Adrenal gland (tissue), 12 donors: ENCODE data around the gene AQP1. TPM values are rescaled to one million over a fixed set of nuclear protein-coding genes. Genes with fewer than 3 reads are reported as not detected.
A peak's percentile ranks its signal among the peaks of the same experiment; 100 is the strongest.

Experiments
- DNase-seq, 7 donors: peaks; one replicate each; pipeline ENCODE4 v3.0.0-alpha.2; 2019 to 2020
- H3K27ac ChIP-seq, 5 donors: fragments of 200-600 bp; sonication (generic) in 4 of 5; 1 replicate in 3 of 5; 2 replicates in 2 of 5; pipeline versions ENCODE4 v1.5.1 to v1.8.0; 2016 to 2020; ENCODE audit warnings: mild to moderate bottlenecking in 1 of 5
- H3K27me3 ChIP-seq: fragments of 200-600 bp; 2 replicates; pipeline ENCODE4 v1.8.0; 2021
- H3K36me3 ChIP-seq, 2 donors: fragments of 200-600 bp; replicated peaks in 1 of 2; 1 replicate in 1 of 2; 2 replicates in 1 of 2; pipeline versions ENCODE4 v1.5.1 to v1.8.0; 2018 to 2022
- H3K4me1 ChIP-seq, 2 donors: fragments of 200-600 bp; replicated peaks in 1 of 2; 1 replicate in 1 of 2; 2 replicates in 1 of 2; pipeline versions ENCODE4 v1.5.1 to v1.8.0; 2018 to 2021
- H3K4me3 ChIP-seq, 4 donors: fragments of 200-600 bp; sonication (generic) in 3 of 4; one replicate each; pipeline ENCODE4 v1.5.1; 2016 to 2018
- H3K9me3 ChIP-seq, 3 donors: fragments of 200-600 bp; sonication (generic) in 1 of 3; replicated peaks in 1 of 3; 1 replicate in 2 of 3; 2 replicates in 1 of 3; pipeline versions ENCODE4 v1.5.1 to v1.8.0; 2016 to 2021
- POLR2A ChIP-seq, 2 donors: fragments of 450-650 bp; IDR thresholded peaks; one replicate each; pipeline ENCODE4 v1.6.1; 2017; ENCODE audit warnings: antibody characterized with exemption in 2 of 2, mild to moderate bottlenecking in 2 of 2, moderate library complexity in 1 of 2
- WGBS, 4 donors: extraction: QIAGEN DNeasy Blood & Tissue Kit in 2 of 4; methylation state at CpG; one replicate each; pipeline versions ENCODE4 v1.1.5 to v1.1.7; 2013 to 2017; 5-methylcytosine and 5-hydroxymethylcytosine counted together
- intact Hi-C, 2 donors: fragments of 100-400 bp; cut with DNase I; formaldehyde crosslinking; loops; one replicate each; pipeline versions ENCODE4 v1.14.1 to v1.15.0; 2022 to 2023
- polyA plus RNA-seq, 3 donors: library from polyadenylated mRNA; stranded (reverse); fragments of 200-250 nt in 2 of 3; fragments of 350-450 nt in 1 of 3; fragmentation: Illumina TruSeq in 1 of 3; extraction: RNeasy Lipid Tissue Mini Kit (QIAGEN cat#74804) in 1 of 3; gene quantifications; one replicate each; pipeline ENCODE4 v1.2.3, GENCODE V29; 2013 to 2014
- total RNA-seq, 9 donors: library from RNA; depleted of rRNA in 4 of 9; stranded (reverse); fragments of >200 nt in 4 of 9; fragments of 120-200 nt in 1 of 9; fragmentation: NEBNext Ultra II Directional in 1 of 9; extraction: Animal tissue kit (Norgen Biotek cat#: 25700) in 1 of 9; gene quantifications; one replicate each; pipeline versions ENCODE4 v1.1.0 to v1.2.4, GENCODE V29; 2013 to 2023
- TF ChIP-seq, protein P1 (sequence below), 6 experiments: fragments of 450-650 bp in 4 of 6; fragments of 200-600 bp in 2 of 6; sonication (generic) in 1 of 6; IDR thresholded peaks; 1 replicate in 5 of 6; 2 replicates in 1 of 6; pipeline versions ENCODE4 v1.5.1 to v1.8.0; 2016 to 2021; ENCODE audit warnings: antibody characterized with exemption in 6 of 6, mild to moderate bottlenecking in 2 of 6, moderate library complexity in 1 of 6
- donor health status: healthy with polysubstance abuse.
- donor health status: Bipolar disorder and iron deficiency.
- donor health status: DM: yes; HTN: yes; CAD: no.
- donor health status: DM: no; HTN: no; CAD: no.
- donor health status: DM: no; HTN: no; CAD: no.
- donor health status: DM: yes; HTN: yes; CAD: no.

Gene AQP1
- total and polyA plus RNA-seq, 12 donors: 7.6 to 77.4 (median 40.5) TPM

GRCh38 chr7:30884881-30885280 lies 26.8 kb upstream of the AQP1 start:
- TF ChIP-seq POLR2A (IDR thresholded peaks at IDR 0.05): no peak
- TF ChIP-seq, protein P1, sequence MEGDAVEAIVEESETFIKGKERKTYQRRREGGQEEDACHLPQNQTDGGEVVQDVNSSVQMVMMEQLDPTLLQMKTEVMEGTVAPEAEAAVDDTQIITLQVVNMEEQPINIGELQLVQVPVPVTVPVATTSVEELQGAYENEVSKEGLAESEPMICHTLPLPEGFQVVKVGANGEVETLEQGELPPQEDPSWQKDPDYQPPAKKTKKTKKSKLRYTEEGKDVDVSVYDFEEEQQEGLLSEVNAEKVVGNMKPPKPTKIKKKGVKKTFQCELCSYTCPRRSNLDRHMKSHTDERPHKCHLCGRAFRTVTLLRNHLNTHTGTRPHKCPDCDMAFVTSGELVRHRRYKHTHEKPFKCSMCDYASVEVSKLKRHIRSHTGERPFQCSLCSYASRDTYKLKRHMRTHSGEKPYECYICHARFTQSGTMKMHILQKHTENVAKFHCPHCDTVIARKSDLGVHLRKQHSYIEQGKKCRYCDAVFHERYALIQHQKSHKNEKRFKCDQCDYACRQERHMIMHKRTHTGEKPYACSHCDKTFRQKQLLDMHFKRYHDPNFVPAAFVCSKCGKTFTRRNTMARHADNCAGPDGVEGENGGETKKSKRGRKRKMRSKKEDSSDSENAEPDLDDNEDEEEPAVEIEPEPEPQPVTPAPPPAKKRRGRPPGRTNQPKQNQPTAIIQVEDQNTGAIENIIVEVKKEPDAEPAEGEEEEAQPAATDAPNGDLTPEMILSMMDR (IDR thresholded peaks at IDR 0.05): no peak
- no peaks in the 10 kb centered on the region for H3K9me3 ChIP-seq
- H3K4me1 ChIP-seq: peaks cover 0 to 10% of the 10 kb centered on the region in 2 donors
- no peaks in the 10 kb centered on the region for H3K27me3 ChIP-seq
- H3K36me3 ChIP-seq: no peaks in the 10 kb centered on the region
- intact Hi-C loops: no loop called here
- no peak for DNase-seq
- no peak overlapping the region for H3K27ac ChIP-seq
- H3K4me3 ChIP-seq: no peak overlapping the region

DNA sequence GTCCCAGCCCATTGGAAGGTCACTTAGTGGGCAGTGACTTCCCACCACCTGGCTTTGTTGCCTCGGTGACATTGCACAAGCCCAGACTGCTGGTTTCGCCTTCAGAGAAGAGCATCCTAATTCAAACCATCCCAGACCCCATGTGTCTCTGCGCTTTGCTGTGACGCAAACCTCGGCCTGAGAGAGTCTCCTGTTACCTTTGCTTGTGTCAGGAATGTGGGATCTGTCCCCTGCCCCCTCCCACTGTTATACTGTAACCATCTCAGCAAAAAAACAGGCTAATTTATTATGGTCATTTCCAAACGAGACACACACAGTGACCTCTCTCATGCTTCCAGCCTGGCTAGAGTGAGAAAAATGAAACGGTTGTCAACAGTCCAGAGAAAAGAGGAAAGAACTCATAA lies 25.0 kb upstream of the AQP1 start:
- Histone ChIP-seq H3K4me1 (peaks cover 0 to 10% of the 10 kb centered on the region in 2 donors), H3K36me3 (no peaks in the 10 kb centered on the region), H3K4me3 (no peak overlapping the region), H3K27me3 (no peaks in the 10 kb centered on the region), H3K9me3 (no peaks in the 10 kb centered on the region), H3K27ac (peak overlapping the region in 2 of 5 donors; percentile 17 to 49)
- intact Hi-C loops: no loop called here
- DNase-seq: no peak
- 62 to 72% (median 69%) methylated on average over 3 to 7 of the region's 7 CpGs for WGBS, 4 donors
- TF ChIP-seq, protein P1 (IDR thresholded peaks at IDR 0.05): no peak
- TF ChIP-seq POLR2A (IDR thresholded peaks at IDR 0.05): no peak

DNA sequence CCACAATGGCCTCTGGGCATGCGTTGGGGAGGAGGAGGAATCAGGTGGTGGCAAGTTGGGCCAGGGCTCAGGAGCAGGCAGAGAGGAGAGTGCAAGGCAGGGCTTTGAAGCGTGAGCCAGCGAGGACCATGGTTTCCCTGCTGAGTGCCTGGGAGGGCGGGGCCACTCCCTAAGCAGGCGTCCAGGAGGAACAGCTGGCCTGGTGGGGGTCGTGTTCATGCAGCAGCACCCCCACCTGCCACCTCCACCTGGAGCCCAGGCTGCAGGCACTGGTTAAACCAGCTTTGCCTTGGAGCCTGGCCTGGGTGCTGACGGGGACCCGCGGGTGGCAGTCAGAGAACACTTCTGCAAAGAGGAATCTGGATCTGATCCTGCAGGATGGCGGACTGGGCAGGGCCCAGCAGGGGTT lies 24.2 kb upstream of the AQP1 start:
- H3K4me3 ChIP-seq: no peak overlapping the region
- no peaks in the 10 kb centered on the region for H3K9me3 ChIP-seq
- DNase-seq: no peak
- H3K36me3 ChIP-seq: no peaks in the 10 kb centered on the region
- H3K27ac ChIP-seq: peak overlapping the region in 1 of 5 donors; percentile 50
- no peaks in the 10 kb centered on the region for H3K27me3 ChIP-seq
- 76 to 98% (median 81%) methylated on average over 1 to 10 of the region's 10 CpGs for WGBS, 4 donors
- TF ChIP-seq, protein P1 (IDR thresholded peaks at IDR 0.05): no peak
- TF ChIP-seq POLR2A (IDR thresholded peaks at IDR 0.05): no peak
- intact Hi-C loops: no loop called here
- H3K4me1 ChIP-seq: peaks cover 0 to 10% of the 10 kb centered on the region in 2 donors

DNA sequence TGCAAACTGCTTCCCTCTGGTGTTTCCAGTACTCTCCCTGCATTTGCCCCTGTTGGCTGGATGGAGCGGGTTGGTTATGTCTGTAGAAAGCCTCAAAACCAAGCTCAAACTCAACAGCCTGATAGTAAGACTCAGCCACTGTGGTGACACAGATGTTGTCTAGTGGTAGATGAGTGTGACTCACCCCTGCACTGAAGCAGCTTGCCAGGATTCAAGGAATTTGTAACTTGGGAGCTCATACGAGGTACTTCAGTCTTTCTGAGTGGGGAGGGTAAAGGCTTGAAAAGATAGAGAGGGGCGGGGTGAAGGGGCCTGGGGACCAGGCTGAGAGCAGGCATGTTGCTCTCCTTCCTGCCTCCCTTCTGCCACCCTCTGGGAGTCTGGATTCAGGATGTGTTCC lies 22.9 kb upstream of the AQP1 start:
- H3K9me3 ChIP-seq: no peaks in the 10 kb centered on the region
- peaks cover 4 to 19% of the 10 kb centered on the region in 2 donors for H3K4me1 ChIP-seq
- TF ChIP-seq POLR2A (IDR thresholded peaks at IDR 0.05): no peak
- TF ChIP-seq, protein P1 (IDR thresholded peaks at IDR 0.05): no peak
- peak in 6 of 7 donors; percentile 48 to 62 (median 52) for DNase-seq
- H3K27me3 ChIP-seq: no peaks in the 10 kb centered on the region
- intact Hi-C loops: no loop called here
- no peaks in the 10 kb centered on the region for H3K36me3 ChIP-seq
- H3K4me3 ChIP-seq: no peak overlapping the region
- H3K27ac ChIP-seq: no peak overlapping the region
- 47 to 64% (median 50%) methylated on average over 3 of the region's 3 CpGs for whole genome bisulfite sequencing, 4 donors
